H9 (cell line): ENCODE data around the gene CELF4. TPM values are rescaled to one million over a fixed set of nuclear protein-coding genes. Genes with fewer than 3 reads are reported as not detected.

Source experiments
- DNase-seq: peaks from one replicate; pipeline ENCODE4 v3.0.0-alpha.2; 2017
- H2AFZ ChIP-seq: one replicate; pipeline ENCODE4 v1.6.1; 2013; ENCODE audit warnings: mild to moderate bottlenecking, low read length, control low read depth, moderate library complexity
- H2AK5ac ChIP-seq: 2 replicates; pipeline ENCODE4 v1.6.1; 2013; ENCODE audit warnings: low read length, control low read depth, mixed read lengths; ENCODE audit not compliant: insufficient read length
- H2BK120ac ChIP-seq: one replicate; pipeline ENCODE4 v1.6.1; 2013; ENCODE audit warnings: low read depth, mild to moderate bottlenecking, low read length, control low read depth, inconsistent platforms; ENCODE audit not compliant: poor library complexity, severe bottlenecking
- H2BK12ac ChIP-seq: 2 replicates; pipeline ENCODE4 v1.6.1; 2013; ENCODE audit warnings: low read length, control low read depth, mixed read lengths, low read depth; ENCODE audit not compliant: insufficient read length
- H2BK15ac ChIP-seq: 2 replicates; pipeline ENCODE4 v1.6.1; 2013; ENCODE audit warnings: low read depth, low read length, control low read depth
- H2BK20ac ChIP-seq: one replicate; pipeline ENCODE4 v1.6.1; 2013; ENCODE audit warnings: low read depth, mild to moderate bottlenecking, low read length, control low read depth, inconsistent platforms; ENCODE audit not compliant: poor library complexity, severe bottlenecking
- H2BK5ac ChIP-seq: 2 replicates; pipeline ENCODE4 v1.6.1; 2013; ENCODE audit warnings: low read length, control low read depth, mixed read lengths; ENCODE audit not compliant: insufficient read length
- H3K14ac ChIP-seq: 2 replicates; pipeline ENCODE4 v1.6.1; 2013; ENCODE audit warnings: low read length, control low read depth; ENCODE audit not compliant: insufficient read depth
- H3K18ac ChIP-seq: 2 replicates; pipeline ENCODE4 v1.6.1; 2013; ENCODE audit warnings: low read depth, mild to moderate bottlenecking, mixed read lengths, low read length, control low read depth; ENCODE audit not compliant: insufficient read length
- H3K23ac ChIP-seq: 2 replicates; pipeline ENCODE4 v1.6.1; 2013; ENCODE audit warnings: low read length, control low read depth, mixed read lengths, low read depth; ENCODE audit not compliant: insufficient read length
- H3K23me2 ChIP-seq: 2 replicates; pipeline ENCODE4 v1.6.1; 2013; ENCODE audit warnings: low read depth, mild to moderate bottlenecking, mixed read lengths, low read length, control low read depth; ENCODE audit not compliant: insufficient read length, poor library complexity, severe bottlenecking
- H3K27ac ChIP-seq: 2 replicates; pipeline ENCODE4 v1.5.1; 2013; ENCODE audit warnings: low read length, control low read depth, mixed read lengths, low read depth; ENCODE audit not compliant: insufficient read length
- H3K27me3 ChIP-seq: 2 replicates; pipeline ENCODE4 v1.6.1; 2013; ENCODE audit warnings: low read length, control low read depth, inconsistent platforms; ENCODE audit not compliant: insufficient read depth
- H3K4ac ChIP-seq: 2 replicates; pipeline ENCODE4 v1.6.1; 2013; ENCODE audit warnings: low read depth, mild to moderate bottlenecking, control low read depth, inconsistent platforms, low read length, moderate library complexity
- H3K4me1 ChIP-seq: 2 replicates; pipeline ENCODE4 v1.6.1; 2013; ENCODE audit warnings: low read length, control low read depth, inconsistent platforms; ENCODE audit not compliant: insufficient read depth
- H3K4me2 ChIP-seq: 2 replicates; pipeline ENCODE4 v1.6.1; 2013; ENCODE audit warnings: low read length, control low read depth, mixed read lengths; ENCODE audit not compliant: insufficient read length, insufficient read depth
- H3K56ac ChIP-seq: 2 replicates; pipeline ENCODE4 v1.6.1; 2013; ENCODE audit warnings: low read depth, mild to moderate bottlenecking, mixed read lengths, low read length, control low read depth; ENCODE audit not compliant: insufficient read length
- H3K79me1 ChIP-seq: 2 replicates; pipeline ENCODE4 v1.6.1; 2013; ENCODE audit warnings: low read depth, mild to moderate bottlenecking, moderate library complexity, low read length, control low read depth, inconsistent platforms; ENCODE audit not compliant: insufficient read depth, poor library complexity, severe bottlenecking
- H3K79me2 ChIP-seq: 2 replicates; pipeline ENCODE4 v1.6.1; 2013; ENCODE audit warnings: low read length, control low read depth, inconsistent platforms; ENCODE audit not compliant: insufficient read depth
- H3K9ac ChIP-seq: 2 replicates; pipeline ENCODE4 v1.6.1; 2013; ENCODE audit warnings: low read length, control low read depth, mixed read lengths; ENCODE audit not compliant: insufficient read length; ENCODE audit errors: extremely low read depth
- H3K9me3 ChIP-seq: one replicate; pipeline ENCODE4 v1.6.1; 2013; ENCODE audit warnings: low read depth, low read length, inconsistent platforms; ENCODE audit not compliant: control insufficient read depth
- H3T11ph ChIP-seq: one replicate; pipeline ENCODE4 v1.6.1; 2013; ENCODE audit warnings: mild to moderate bottlenecking, low read length, control low read depth, inconsistent platforms
- H4K20me1 ChIP-seq: one replicate; pipeline ENCODE4 v1.6.1; 2013; ENCODE audit not compliant: control insufficient read depth, insufficient read length, insufficient read depth
- H4K5ac ChIP-seq: 2 replicates; pipeline ENCODE4 v1.6.1; 2013; ENCODE audit warnings: low read depth, mild to moderate bottlenecking, mixed read lengths, low read length, control low read depth; ENCODE audit not compliant: insufficient read length
- H4K8ac ChIP-seq: replicated peaks from 2 replicates; pipeline ENCODE4 v1.6.1; 2013; ENCODE audit warnings: low read length, control low read depth, mixed read lengths, low read depth; ENCODE audit not compliant: insufficient read length
- H4K91ac ChIP-seq: 2 replicates; pipeline ENCODE4 v1.6.1; 2013; ENCODE audit warnings: low read depth, mild to moderate bottlenecking, moderate library complexity, mixed read lengths, low read length, control low read depth; ENCODE audit not compliant: insufficient read length
- H3K27ac Mint-ChIP-seq, 3 experiments: 2 replicates in 2 of 3; 3 replicates in 1 of 3; pipeline ENCODE4 v1.8.0; 2020 to 2021; ENCODE audit warnings: mixed read lengths in 3 of 3, mild to moderate bottlenecking in 1 of 3, moderate library complexity in 1 of 3
- H3K27me3 Mint-ChIP-seq: 2 replicates; pipeline ENCODE4 v1.8.0; 2021; ENCODE audit warnings: low read depth, mild to moderate bottlenecking, moderate library complexity, mixed read lengths
- H3K36me3 Mint-ChIP-seq, 3 experiments: 2 replicates in 2 of 3; 3 replicates in 1 of 3; pipeline ENCODE4 v1.8.0; 2020 to 2021; ENCODE audit warnings: low read depth in 3 of 3, mixed read lengths in 3 of 3; ENCODE audit not compliant: insufficient read depth in 1 of 3
- H3K4me1 Mint-ChIP-seq, 2 experiments: 2 replicates each; pipeline ENCODE4 v1.8.0; 2020; ENCODE audit warnings: mixed read lengths in 2 of 2
- H3K4me3 Mint-ChIP-seq, 2 experiments: 2 replicates in 1 of 2; 3 replicates in 1 of 2; pipeline ENCODE4 v1.8.0; 2020 to 2021; ENCODE audit warnings: mild to moderate bottlenecking in 2 of 2, mixed read lengths in 2 of 2, moderate library complexity in 1 of 2
- H3K9me3 Mint-ChIP-seq, 2 experiments: 2 replicates in 1 of 2; 3 replicates in 1 of 2; pipeline ENCODE4 v1.8.0; 2020; ENCODE audit warnings: mild to moderate bottlenecking in 2 of 2, mixed read lengths in 2 of 2, moderate library complexity in 1 of 2
- CTCF ChIP-seq: fragments of 200-600 bp; sonication (generic); conservative IDR thresholded peaks from 3 replicates; pipeline ENCODE4 v1.8.0; 2021; ENCODE audit warnings: antibody characterized with exemption, mild to moderate bottlenecking
- WGBS: extraction: QIAGEN DNeasy Blood & Tissue Kit; methylation state at CpG from one replicate; pipeline ENCODE4 v1.1.7; 2013; ENCODE audit warnings: missing lambda C conversion rate, low lambda C conversion rate, mixed read lengths; ENCODE audit not compliant: insufficient read length; ENCODE audit errors: extremely low coverage; 5-methylcytosine and 5-hydroxymethylcytosine counted together
- total RNA-seq: library from RNA; stranded (reverse); gene quantifications from 2 replicates; pipeline ENCODE4 v1.2.1, GENCODE V29; 2021

The CELF4 gene
- total RNA-seq, 1 experiment from 2014 or later, result 1.1 TPM

DNA sequence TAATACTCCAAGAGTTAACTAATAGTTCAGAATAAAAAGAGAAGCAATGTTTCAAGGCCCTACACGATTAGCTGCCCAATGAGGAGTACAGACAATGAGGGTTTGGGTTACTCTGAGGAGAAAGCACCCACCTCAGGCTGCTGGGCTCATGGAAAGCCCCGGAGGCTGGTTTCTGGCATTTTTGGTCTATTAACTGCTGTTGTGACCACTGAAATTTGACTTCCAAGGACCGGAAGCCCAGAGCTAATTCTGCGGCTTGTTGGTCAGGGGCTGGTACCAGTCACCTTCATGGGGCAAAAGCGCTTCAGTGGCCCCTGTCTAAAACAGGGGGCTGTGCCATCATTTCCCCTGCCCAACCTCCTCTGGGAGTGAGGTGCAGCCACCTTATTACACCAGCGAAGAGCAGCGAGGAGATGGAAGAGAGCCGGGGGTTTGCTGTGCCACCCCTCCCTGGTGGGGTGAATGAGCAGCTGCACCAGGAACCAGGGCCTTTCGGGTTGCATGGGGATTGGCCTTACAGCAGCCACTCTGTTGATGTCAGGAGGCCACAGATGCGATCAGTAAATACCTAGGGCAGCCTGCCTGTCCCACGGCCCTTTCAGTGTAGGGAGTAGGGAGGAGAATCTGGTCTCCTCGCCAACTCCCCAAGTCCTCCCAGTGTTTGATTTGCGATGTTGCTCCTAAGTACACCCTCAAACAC, 131.3 kb downstream of the CELF4 start:
- H3K18ac ChIP-seq, result no peak overlapping the region
- no peak overlapping the region for H3K4me2 ChIP-seq
- H3K27ac ChIP-seq, result no peak overlapping the region
- H2BK15ac ChIP-seq, result no peak overlapping the region
- DNase-seq, result no peak
- no peak overlapping the region for H3K27ac Mint-ChIP-seq
- H3K4ac ChIP-seq, result no peak overlapping the region
- H2BK120ac ChIP-seq, result no peak overlapping the region
- H3K9me3 ChIP-seq, result no peaks in the 10 kb centered on the region
- H4K20me1 ChIP-seq, result no peaks in the 10 kb centered on the region
- no peaks in the 10 kb centered on the region for H3K36me3 Mint-ChIP-seq
- H2AK5ac ChIP-seq, result no peak overlapping the region
- no peak overlapping the region for H3K4me3 Mint-ChIP-seq
- no peak overlapping the region for H2AFZ ChIP-seq
- H3K23ac ChIP-seq, result no peak overlapping the region
- H3K56ac ChIP-seq, result no peak overlapping the region
- H3K27me3 ChIP-seq, result no peaks in the 10 kb centered on the region
- no peak overlapping the region for H4K91ac ChIP-seq
- H3K14ac ChIP-seq, result no peak overlapping the region
- peaks cover 7 to 9% of the 10 kb centered on the region in 2 experiments; a peak in 3 of 4 replicates for H3K4me1 Mint-ChIP-seq
- no peak overlapping the region for H2BK12ac ChIP-seq
- no peak overlapping the region for H3T11ph ChIP-seq
- no peak overlapping the region for H2BK5ac ChIP-seq
- H3K79me1 ChIP-seq, result no peaks in the 10 kb centered on the region
- H3K27me3 Mint-ChIP-seq, result peaks cover 4% of the 10 kb centered on the region
- no peak overlapping the region for H4K8ac ChIP-seq
- TF ChIP-seq CTCF, result no peak
- no CpG with 5 or more reads among the region's 13 CpGs for WGBS
- no peaks in the 10 kb centered on the region; a peak in 1 of 5 replicates for H3K9me3 Mint-ChIP-seq
- no peaks in the 10 kb centered on the region for H3K4me1 ChIP-seq
- no peaks in the 10 kb centered on the region for H3K79me2 ChIP-seq
- H2BK20ac ChIP-seq, result no peak overlapping the region
- no peak overlapping the region for H3K9ac ChIP-seq
- no peaks in the 10 kb centered on the region for H3K23me2 ChIP-seq
- no peak overlapping the region for H4K5ac ChIP-seq
